HG03378 (cell line): Measurements from ENCODE around the gene ZDHHC13.

Source experiments
- ATAC-seq: cut with Tn5 transposase; IDR thresholded peaks from one replicate; pipeline ENCODE4 v1.9.1; 2021; ENCODE audit warnings: mild to moderate bottlenecking, moderate library complexity; ENCODE audit not compliant: unreplicated experiment

Gene ZDHHC13

GRCh38 chr11:19200410-19201201 is 83.6 kb downstream of the ZDHHC13 start:
- no peak for ATAC-seq

DNA sequence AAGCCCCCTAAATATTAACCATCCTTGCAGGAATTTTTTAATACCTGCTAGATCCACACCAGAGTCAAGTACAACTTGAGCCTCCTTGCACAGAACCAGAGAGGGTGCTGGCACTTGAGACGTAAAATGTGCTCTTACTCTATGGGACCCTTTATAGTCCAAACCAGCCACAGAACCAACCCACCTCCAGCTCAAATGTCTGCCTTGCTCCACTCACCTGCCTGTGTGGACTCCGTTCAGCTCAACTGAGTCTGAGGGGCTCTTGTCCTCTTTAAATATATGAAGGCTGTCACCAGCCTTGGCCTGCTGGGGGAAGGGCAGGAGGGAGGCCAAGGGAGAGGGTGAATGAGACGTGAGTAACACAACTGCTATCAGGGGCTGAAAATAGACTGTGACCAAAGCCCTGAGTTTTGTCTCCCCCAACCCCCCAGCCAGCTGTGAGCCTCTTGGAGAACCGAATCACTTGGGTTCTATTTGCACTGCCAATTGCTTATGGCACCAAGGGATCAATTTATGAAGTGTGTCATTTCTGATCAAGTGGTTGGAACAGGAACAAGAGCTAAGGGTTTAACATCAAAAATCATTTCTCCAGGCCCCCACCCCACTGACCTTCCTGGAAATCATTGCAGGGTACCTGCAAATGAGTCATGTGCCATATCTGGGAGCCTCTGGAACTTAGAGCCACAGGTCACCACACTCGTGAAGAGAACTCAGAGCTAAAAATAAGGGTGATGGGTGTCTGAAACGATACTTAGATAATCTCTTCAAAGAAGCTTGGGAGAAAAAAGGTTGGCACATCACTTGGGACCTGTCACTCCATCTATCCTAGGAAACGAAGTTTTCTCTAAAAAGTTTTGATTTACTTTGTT is 85.0 kb downstream of the ZDHHC13 start, which contains the start of gene CSRP3:
CSRP3 (minus strand) TSS at position 247 of the 869 bp plus-strand sequence. CDS start 9,535 bp downstream, outside the sequence.
- no peak for ATAC-seq

DNA sequence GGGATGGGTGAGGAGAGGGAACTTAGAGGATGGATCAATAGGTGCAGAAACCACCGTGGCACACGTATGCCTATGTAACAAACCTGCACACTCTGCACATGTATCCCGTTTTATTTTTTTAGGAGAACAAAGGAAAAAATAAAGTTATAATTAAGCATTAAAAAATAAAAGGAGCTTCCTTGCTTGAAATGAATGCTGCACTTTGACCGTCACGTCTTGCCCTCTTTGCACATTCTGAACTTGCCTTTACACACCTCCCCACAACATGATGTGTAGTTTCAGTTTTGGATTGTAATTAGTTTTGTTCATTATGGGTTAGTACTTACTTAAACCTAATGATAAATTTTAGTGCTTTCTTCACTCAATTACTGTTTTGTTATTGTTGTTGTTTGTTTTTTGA is 87.9 kb downstream of the ZDHHC13 start:
- no peak for ATAC-seq

- ATAC-seq = no peak
Observed at GRCh38 chr11:19208181-19208580, 91.2 kb downstream of the ZDHHC13 start.

DNA sequence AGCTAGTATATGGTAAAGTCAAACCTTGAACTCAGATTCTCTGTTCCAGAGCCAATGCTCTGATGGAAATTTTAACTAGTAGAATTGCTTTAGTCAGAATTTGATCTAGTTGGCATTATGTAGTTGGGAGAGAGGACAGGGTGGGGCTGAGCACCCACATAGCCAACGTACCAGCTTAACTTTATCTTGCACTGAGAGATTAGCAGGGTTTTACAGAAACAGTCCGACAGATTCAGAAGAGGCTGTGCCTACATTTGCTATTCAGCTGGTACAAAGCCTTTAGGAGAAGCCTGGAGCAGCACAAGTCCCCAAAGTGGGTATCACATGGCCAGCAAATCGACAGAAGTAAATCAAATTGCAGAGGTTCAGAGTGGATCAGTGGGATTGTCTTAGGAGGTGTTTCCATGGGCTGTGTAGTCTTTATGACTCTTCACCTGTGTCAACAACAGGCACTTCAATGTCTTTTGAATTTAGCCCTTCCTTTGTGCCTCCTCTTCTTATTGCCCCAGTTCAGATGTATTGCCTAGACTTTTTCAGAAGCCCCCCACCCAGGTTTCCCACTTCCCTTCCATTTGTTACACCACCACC is 92.1 kb downstream of the ZDHHC13 start:
- ATAC-seq = no peak

DNA sequence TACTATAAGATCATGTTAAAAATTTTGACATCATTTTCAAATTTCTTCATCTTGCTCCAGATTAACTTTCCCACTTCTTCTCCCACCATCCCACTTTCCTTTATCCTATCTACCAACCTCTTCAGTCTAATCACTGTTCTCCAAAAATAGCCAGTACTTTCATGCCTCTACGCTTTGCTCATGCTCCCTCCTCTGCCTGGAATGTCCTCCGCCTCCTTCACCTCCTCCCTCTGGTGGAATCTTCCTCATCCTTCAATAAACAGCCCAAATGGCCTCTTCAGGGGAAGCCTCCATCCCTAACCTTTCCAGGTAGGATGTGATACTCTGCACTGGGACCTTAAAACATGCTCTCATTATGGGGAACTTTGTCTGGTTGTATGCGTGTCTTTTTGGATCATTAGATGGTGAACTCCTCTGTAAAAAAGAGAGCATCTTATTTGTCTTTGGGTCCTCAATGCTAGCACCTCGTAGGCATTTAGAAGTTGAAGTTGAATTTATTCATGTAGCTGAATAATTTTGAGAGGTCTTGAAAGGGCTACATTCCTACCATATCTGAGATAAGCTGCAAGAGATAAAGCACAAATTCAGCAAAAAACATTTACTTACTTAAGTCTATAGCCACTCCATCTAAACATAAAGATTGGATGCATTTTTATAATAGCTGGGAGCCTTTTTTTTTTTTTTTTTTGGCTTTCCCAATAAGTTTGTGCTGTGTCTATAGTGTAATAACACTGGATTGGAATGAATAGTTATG is 92.8 kb downstream of the ZDHHC13 start:
- ATAC-seq = no peak

DNA sequence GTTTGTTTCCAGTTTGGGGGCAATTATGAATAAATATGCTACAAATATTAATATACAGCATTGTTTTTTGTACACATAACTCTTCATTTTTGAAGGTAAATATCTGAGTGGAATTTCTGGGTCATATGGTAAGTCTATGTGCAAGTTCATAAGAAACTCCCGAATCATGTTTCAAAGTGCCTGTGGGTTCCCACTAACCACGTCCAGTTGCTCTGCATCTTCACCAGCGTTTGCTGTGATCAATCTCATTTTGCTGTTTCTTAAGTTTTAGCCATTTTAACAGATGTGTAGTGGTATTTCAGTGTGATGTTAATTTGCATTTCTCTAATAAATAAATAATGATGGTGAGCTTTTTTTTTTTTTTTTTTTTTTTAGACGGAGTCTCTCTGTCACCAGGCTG is 99.1 kb downstream of the ZDHHC13 start:
- ATAC-seq = no peak

- ATAC-seq = no peak
Observed at GRCh38 chr11:19216709-19217374, 99.9 kb downstream of the ZDHHC13 start.

DNA sequence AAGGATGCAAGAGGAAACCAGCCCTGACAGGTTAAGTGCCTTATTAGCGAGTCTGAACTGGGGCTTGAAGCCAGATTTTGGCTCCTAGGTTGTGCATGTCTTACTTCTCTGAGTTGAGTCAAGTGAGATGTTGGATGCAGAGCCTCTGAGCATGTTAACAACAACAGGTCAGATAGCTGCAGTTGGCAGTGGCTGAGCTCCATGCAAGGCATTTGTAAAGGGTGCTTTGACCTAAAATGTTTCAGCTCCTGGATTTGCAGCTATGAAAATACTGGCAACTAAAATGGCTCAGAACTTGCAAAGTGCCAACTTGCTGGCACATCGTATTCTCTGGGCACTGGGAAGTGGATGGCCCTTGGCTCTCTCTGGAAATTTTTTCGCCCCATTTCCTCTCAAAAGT is 101.2 kb downstream of the ZDHHC13 start:
- ATAC-seq = no peak

DNA sequence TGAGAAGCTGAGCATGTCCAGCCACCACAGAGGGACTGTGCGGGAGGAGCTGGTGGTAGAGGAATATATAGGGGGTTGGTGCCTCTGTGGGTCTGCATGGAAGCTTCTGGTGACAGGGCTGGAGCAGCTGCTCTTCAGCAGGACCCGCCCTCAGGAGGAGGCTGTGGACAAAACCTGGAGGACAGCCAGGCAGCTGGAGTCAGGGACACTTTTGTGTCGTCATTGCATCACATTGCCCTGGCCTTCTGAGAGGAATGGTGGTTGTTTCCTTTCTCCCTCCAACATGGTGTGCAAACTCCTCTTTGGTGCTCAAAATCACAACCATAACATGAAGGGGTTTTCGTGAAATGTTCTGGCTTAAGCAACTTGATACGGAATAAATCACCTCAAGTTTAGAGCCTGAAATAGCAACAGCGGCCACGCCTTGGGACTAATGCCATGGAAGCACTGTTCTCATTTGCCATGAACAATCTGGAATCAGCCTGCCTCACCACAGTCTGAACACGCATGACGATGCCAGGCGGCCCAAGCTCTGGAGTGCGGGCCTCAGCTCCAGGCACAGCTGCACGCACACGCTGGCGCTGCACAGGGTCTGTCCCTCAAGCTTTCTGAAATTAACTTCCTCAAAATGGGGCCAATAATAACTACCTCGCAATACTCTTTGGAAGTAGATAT is 102.0 kb downstream of the ZDHHC13 start:
- ATAC-seq = no peak

DNA sequence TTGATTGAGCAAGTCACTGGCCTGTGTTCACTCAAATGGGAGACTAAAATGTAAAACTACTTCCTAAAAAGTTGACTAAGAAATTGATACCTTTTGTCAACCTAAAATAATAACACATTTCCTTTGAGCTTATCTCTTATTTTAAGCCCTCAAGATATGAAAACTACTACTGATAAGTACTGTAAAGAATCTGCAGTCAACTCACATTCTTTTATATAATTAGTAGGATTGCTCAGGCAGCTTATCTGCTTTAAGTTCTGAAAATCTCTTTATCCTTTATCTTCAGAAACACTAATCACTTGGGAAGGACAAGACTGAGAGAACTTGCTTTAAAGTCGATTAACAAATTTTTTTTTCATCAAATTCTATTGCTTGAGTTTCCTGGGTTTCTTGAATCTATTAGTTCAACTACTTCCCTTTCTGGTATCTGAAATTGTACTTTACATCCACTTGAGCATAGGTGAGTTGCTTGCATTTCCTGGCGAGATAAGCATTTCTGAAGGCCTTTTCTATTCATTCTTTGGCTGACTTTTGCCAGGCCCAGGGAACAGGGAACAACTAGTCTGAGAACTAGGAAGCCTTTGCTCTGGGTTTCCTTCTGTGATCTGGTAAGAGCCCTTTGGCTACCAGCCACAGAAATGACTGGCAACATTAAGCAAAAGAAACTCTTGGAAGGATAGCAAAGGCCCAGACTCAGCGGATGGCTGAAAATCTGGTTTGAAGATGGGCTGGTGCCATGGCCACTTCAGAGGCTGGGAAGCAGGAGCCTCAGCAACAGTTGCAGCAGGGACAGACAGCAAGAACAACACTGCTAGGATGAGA is 104.1 kb downstream of the ZDHHC13 start:
- no peak for ATAC-seq

GRCh38 chr11:19225123-19225522 is 108.2 kb downstream of the ZDHHC13 start:
- no peak for ATAC-seq

DNA sequence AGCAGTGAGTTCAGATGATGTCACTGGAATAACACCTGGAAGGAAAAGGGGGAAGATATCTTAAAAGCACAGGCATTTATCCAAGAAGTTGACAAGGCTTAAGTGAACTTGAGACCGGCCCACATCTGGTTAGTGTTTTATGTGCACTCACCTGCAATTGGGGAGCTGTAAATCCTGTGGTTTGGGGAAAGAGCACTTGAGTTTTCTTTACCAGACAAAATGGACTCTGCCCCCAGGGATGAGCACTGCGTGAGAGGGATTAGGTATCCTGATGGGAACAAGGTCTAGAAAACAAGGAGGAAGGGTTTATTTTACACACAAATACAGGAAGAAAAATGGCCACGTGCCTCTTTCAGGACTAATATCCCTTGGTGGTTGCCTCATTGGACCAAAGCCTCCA is 108.6 kb downstream of the ZDHHC13 start:
- no peak for ATAC-seq
